Endothelial cell of umbilical vein (primary cell): ENCODE results near the gene TREML2.

ENCODE experiments used
- EZH2 ChIP-seq: IDR thresholded peaks from 2 replicates; pipeline ENCODE4 v1.6.1; 2012; ENCODE audit warnings: borderline replicate concordance, low read depth, mild to moderate bottlenecking, moderate library complexity, low read length, inconsistent platforms; ENCODE audit not compliant: severe bottlenecking
- JUN ChIP-seq: IDR thresholded peaks from 2 replicates; pipeline ENCODE4 v1.6.1; 2011; ENCODE audit warnings: borderline replicate concordance, low read depth; ENCODE audit not compliant: insufficient read length, insufficient read depth
- MYC ChIP-seq: IDR thresholded peaks from one replicate; pipeline ENCODE4 v1.6.1; 2011; ENCODE audit warnings: mild to moderate bottlenecking, low read depth, low read length
- POLR2A ChIP-seq: IDR thresholded peaks from 2 replicates; pipeline ENCODE4 v1.6.1; 2012; ENCODE audit warnings: low read depth, mild to moderate bottlenecking, control low read depth, low read length
- POLR2AphosphoS5 ChIP-seq: IDR thresholded peaks from 2 replicates; pipeline ENCODE4 v1.6.1; 2012; ENCODE audit warnings: low read depth, mild to moderate bottlenecking, control low read depth, low read length, moderate library complexity; ENCODE audit not compliant: insufficient read depth
- TF ChIP-seq, protein P1 (sequence below), 2 donors: IDR thresholded peaks; 1 replicate in 1 of 2; 2 replicates in 1 of 2; pipeline ENCODE4 v1.5.1; 2011; ENCODE audit warnings: low read length in 2 of 2, mild to moderate bottlenecking in 2 of 2, moderate library complexity in 2 of 2, control low read depth in 1 of 2, inconsistent platforms in 1 of 2, low read depth in 1 of 2; ENCODE audit not compliant: insufficient read depth in 1 of 2; ENCODE audit errors: extremely low read depth in 1 of 2
- TF ChIP-seq, protein P2 (sequence below): IDR thresholded peaks from 2 replicates; pipeline ENCODE4 v1.6.1; 2011; ENCODE audit not compliant: insufficient read depth, insufficient read length

DNA sequence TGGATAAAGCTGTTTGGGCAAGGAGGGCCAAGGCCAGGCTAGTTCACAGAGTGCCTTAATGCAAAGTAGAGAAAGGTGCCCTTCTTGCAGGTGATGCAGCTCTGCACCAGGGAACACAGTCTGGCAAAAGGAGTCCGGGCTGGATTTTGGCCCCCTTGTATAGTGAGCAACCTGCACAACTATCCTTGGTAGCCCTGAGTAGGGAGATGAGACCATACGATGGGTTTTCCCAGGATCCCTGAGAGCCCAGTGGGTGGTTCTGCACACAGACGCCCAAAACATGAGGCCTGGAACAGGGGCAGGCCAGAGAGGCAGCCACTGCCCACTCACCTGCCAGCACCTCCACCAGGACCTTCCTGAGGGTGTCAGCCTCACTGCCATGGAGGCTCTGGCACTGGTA lies 40.0 kb downstream of the TREML2 start:
- TF ChIP-seq, protein P1, sequence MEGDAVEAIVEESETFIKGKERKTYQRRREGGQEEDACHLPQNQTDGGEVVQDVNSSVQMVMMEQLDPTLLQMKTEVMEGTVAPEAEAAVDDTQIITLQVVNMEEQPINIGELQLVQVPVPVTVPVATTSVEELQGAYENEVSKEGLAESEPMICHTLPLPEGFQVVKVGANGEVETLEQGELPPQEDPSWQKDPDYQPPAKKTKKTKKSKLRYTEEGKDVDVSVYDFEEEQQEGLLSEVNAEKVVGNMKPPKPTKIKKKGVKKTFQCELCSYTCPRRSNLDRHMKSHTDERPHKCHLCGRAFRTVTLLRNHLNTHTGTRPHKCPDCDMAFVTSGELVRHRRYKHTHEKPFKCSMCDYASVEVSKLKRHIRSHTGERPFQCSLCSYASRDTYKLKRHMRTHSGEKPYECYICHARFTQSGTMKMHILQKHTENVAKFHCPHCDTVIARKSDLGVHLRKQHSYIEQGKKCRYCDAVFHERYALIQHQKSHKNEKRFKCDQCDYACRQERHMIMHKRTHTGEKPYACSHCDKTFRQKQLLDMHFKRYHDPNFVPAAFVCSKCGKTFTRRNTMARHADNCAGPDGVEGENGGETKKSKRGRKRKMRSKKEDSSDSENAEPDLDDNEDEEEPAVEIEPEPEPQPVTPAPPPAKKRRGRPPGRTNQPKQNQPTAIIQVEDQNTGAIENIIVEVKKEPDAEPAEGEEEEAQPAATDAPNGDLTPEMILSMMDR (IDR thresholded peaks at IDR 0.05; ENCODE audit: extremely low read depth in 1 of 2, insufficient read depth in 1 of 2, low read depth in 1 of 2, low read length in 2 of 2), result no peak
- no peak for TF ChIP-seq JUN
- TF ChIP-seq POLR2AphosphoS5, result no peak
- TF ChIP-seq POLR2A, result no peak
- TF ChIP-seq, protein P2, sequence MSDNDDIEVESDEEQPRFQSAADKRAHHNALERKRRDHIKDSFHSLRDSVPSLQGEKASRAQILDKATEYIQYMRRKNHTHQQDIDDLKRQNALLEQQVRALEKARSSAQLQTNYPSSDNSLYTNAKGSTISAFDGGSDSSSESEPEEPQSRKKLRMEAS, result no peak
- TF ChIP-seq EZH2, result no peak
- no peak for TF ChIP-seq MYC
